Trophoblast cell (in vitro differentiated cells and primary cell): Measurements from ENCODE around the gene KIF4A.
A peak's percentile ranks its signal among the peaks of the same experiment; 100 is the strongest.
"Not testable (repeated sequence)": the region's sequence is repeated elsewhere in the genome, so short reads cannot be mapped to it uniquely, and the experiment has no call there.

Source experiments
- DNase-seq, 2 donors: peaks; one replicate each; pipeline ENCODE4 v3.0.0-alpha.2; 2016
- H2AFZ ChIP-seq: 2 replicates; pipeline ENCODE4 v1.6.1; 2013; ENCODE audit warnings: low read length, moderate library complexity, mild to moderate bottlenecking; ENCODE audit not compliant: insufficient read depth, poor library complexity
- H2AK5ac ChIP-seq: 2 replicates; pipeline ENCODE4 v1.6.1; 2013; ENCODE audit warnings: mild to moderate bottlenecking, low read length
- H2BK120ac ChIP-seq: 2 replicates; pipeline ENCODE4 v1.6.1; 2013; ENCODE audit warnings: low read length, mild to moderate bottlenecking, moderate library complexity; ENCODE audit not compliant: insufficient read depth, poor library complexity
- H2BK12ac ChIP-seq: 2 replicates; pipeline ENCODE4 v1.6.1; 2013; ENCODE audit warnings: mild to moderate bottlenecking, low read length, moderate library complexity
- H2BK5ac ChIP-seq: 2 replicates; pipeline ENCODE4 v1.6.1; 2013; ENCODE audit warnings: low read length, low read depth, moderate library complexity, mild to moderate bottlenecking; ENCODE audit not compliant: poor library complexity
- H3K14ac ChIP-seq: 2 replicates; pipeline ENCODE4 v1.6.1; 2013; ENCODE audit warnings: mild to moderate bottlenecking, low read length
- H3K18ac ChIP-seq: 2 replicates; pipeline ENCODE4 v1.6.1; 2013; ENCODE audit warnings: mild to moderate bottlenecking, low read length
- H3K23ac ChIP-seq: 2 replicates; pipeline ENCODE4 v1.6.1; 2013; ENCODE audit warnings: low read length
- H3K27ac ChIP-seq: 2 replicates; pipeline ENCODE4 v1.5.1; 2013; ENCODE audit warnings: low read depth, mild to moderate bottlenecking, inconsistent platforms, low read length, moderate library complexity
- H3K27me3 ChIP-seq: 2 replicates; pipeline ENCODE4 v1.6.1; 2013; ENCODE audit warnings: inconsistent platforms, mild to moderate bottlenecking, low read length, moderate library complexity; ENCODE audit not compliant: insufficient read depth
- H3K36me3 ChIP-seq, 2 experiments: 1 replicate in 1 of 2; 2 replicates in 1 of 2; pipeline ENCODE4 v1.6.1; 2013; ENCODE audit warnings: low read length in 2 of 2, mild to moderate bottlenecking in 2 of 2, moderate library complexity in 1 of 2; ENCODE audit not compliant: insufficient read depth in 2 of 2, control insufficient read depth in 1 of 2
- H3K4ac ChIP-seq: 2 replicates; pipeline ENCODE4 v1.6.1; 2013; ENCODE audit warnings: low read depth, mild to moderate bottlenecking, low read length, moderate library complexity
- H3K4me1 ChIP-seq, 2 experiments: 1 replicate in 1 of 2; 2 replicates in 1 of 2; pipeline ENCODE4 v1.6.1; 2013; ENCODE audit warnings: low read length in 2 of 2, mild to moderate bottlenecking in 2 of 2, moderate library complexity in 1 of 2; ENCODE audit not compliant: insufficient read depth in 2 of 2, control insufficient read depth in 1 of 2
- H3K4me2 ChIP-seq: 2 replicates; pipeline ENCODE4 v1.6.1; 2013; ENCODE audit warnings: inconsistent platforms, mild to moderate bottlenecking, low read length, moderate library complexity
- H3K4me3 ChIP-seq: 2 replicates; pipeline ENCODE4 v1.5.1; 2013; ENCODE audit warnings: mild to moderate bottlenecking, low read depth, low read length, inconsistent platforms
- H3K79me1 ChIP-seq: one replicate; pipeline ENCODE4 v1.6.1; 2013; ENCODE audit warnings: low read length
- H3K79me2 ChIP-seq: 2 replicates; pipeline ENCODE4 v1.6.1; 2013; ENCODE audit warnings: low read length, mild to moderate bottlenecking; ENCODE audit not compliant: control insufficient read depth, insufficient read depth, poor library complexity
- H3K9ac ChIP-seq: 2 replicates; pipeline ENCODE4 v1.6.1; 2013; ENCODE audit warnings: mild to moderate bottlenecking, low read length
- H3K9me3 ChIP-seq: 2 replicates; pipeline ENCODE4 v1.6.1; 2013; ENCODE audit warnings: low read depth, mild to moderate bottlenecking, control low read depth, inconsistent platforms, low read length; ENCODE audit not compliant: insufficient read depth
- H4K12ac ChIP-seq: 2 replicates; pipeline ENCODE4 v1.6.1; 2013; ENCODE audit warnings: low read depth, mild to moderate bottlenecking, low read length, moderate library complexity
- H4K8ac ChIP-seq: 2 replicates; pipeline ENCODE4 v1.6.1; 2013; ENCODE audit warnings: low read depth, mild to moderate bottlenecking, low read length, moderate library complexity
- H4K91ac ChIP-seq: one replicate; pipeline ENCODE4 v1.6.1; 2013; ENCODE audit warnings: low read depth, mild to moderate bottlenecking, low read length, moderate library complexity
- WGBS: extraction: QIAGEN DNeasy Blood & Tissue Kit; methylation state at CpG from one replicate; pipeline ENCODE4 v1.1.7; 2013; ENCODE audit warnings: missing lambda C conversion rate; ENCODE audit not compliant: insufficient read length, insufficient coverage; ENCODE audit errors: extremely low coverage; 5-methylcytosine and 5-hydroxymethylcytosine counted together

The KIF4A gene

GRCh38 chrX:70398899-70399298, 109.0 kb downstream of the KIF4A start:
- no peak for DNase-seq
- Histone ChIP-seq H3K18ac (no peak overlapping the region), H2AFZ (no peak overlapping the region), H4K8ac (no peak overlapping the region), H3K14ac (no peak overlapping the region), H2BK5ac (no peak overlapping the region), H3K4me2 (no peak overlapping the region), H2BK120ac (no peak overlapping the region), H3K27me3 (no peaks in the 10 kb centered on the region), H3K36me3 (peaks cover 2% of the 10 kb centered on the region in 2 experiments), H2AK5ac (no peak overlapping the region), H3K4ac (no peak overlapping the region), H3K23ac (no peak overlapping the region), H3K9ac (no peak overlapping the region), H3K9me3 (no peaks in the 10 kb centered on the region), H3K4me1 (no peaks in the 10 kb centered on the region), H3K79me1 (no peaks in the 10 kb centered on the region), H2BK12ac (no peak overlapping the region), H3K27ac (no peak overlapping the region), H3K79me2 (no peaks in the 10 kb centered on the region), H4K12ac (no peak overlapping the region), H3K4me3 (no peak overlapping the region), H4K91ac (no peak overlapping the region)
- WGBS = no CpG with 5 or more reads among the region's 4 CpGs

- H3K79me1 ChIP-seq, H3K14ac ChIP-seq, H3K4me1 ChIP-seq, H3K18ac ChIP-seq, H2BK12ac ChIP-seq, H2BK5ac ChIP-seq, H3K4me2 ChIP-seq, H3K9ac ChIP-seq, DNase-seq, H2AFZ ChIP-seq, H2AK5ac ChIP-seq, H3K27me3 ChIP-seq, H4K91ac ChIP-seq, H3K4me3 ChIP-seq, H3K4ac ChIP-seq, H4K12ac ChIP-seq, H3K79me2 ChIP-seq, H3K27ac ChIP-seq, H2BK120ac ChIP-seq, H3K23ac ChIP-seq, H4K8ac ChIP-seq, H3K36me3 ChIP-seq, H3K9me3 ChIP-seq: not testable (repeated sequence)
- WGBS = no CpG with 5 or more reads among the region's 3 CpGs
These were observed 110.3 kb downstream of the KIF4A start for GRCh38 chrX:70400181-70400580.

DNA sequence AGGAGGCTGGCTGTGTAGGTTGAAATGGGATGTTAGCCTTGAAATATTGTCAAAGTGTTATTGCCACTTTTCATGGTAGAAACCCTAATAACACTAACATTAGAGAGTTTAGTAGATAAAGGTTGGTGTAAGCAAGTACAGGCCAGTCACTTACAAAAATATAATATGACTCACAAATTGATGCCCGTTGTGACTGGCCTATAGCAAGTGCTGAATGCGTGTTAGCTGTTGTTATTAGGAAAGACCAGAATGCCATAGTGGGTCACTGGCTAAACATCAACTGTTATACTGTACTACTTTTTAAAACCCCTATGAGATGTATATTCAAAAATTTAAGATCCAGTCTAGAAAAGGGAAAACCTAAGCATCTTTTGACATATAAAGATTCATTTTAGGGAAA, 112.8 kb downstream of the KIF4A start:
- no peaks in the 10 kb centered on the region for H3K27me3 ChIP-seq
- no peaks in the 10 kb centered on the region for H3K4me1 ChIP-seq
- H3K79me1 ChIP-seq = no peaks in the 10 kb centered on the region
- H4K91ac ChIP-seq = no peak overlapping the region
- no peak overlapping the region for H3K27ac ChIP-seq
- H4K12ac ChIP-seq = no peak overlapping the region
- H2BK120ac ChIP-seq = no peak overlapping the region
- no peaks in the 10 kb centered on the region for H3K9me3 ChIP-seq
- no peak overlapping the region for H3K4me2 ChIP-seq
- WGBS = no CpG with 5 or more reads among the region's 2 CpGs
- no peak overlapping the region for H3K4me3 ChIP-seq
- peaks cover 5 to 9% of the 10 kb centered on the region in 2 experiments for H3K36me3 ChIP-seq
- H2AFZ ChIP-seq = no peak overlapping the region
- no peak overlapping the region for H3K14ac ChIP-seq
- H3K23ac ChIP-seq = no peak overlapping the region
- no peak for DNase-seq
- no peak overlapping the region for H4K8ac ChIP-seq
- no peak overlapping the region for H2BK5ac ChIP-seq
- no peak overlapping the region for H2AK5ac ChIP-seq
- H3K18ac ChIP-seq = no peak overlapping the region
- H3K9ac ChIP-seq = no peak overlapping the region
- H3K79me2 ChIP-seq = no peaks in the 10 kb centered on the region
- no peak overlapping the region for H3K4ac ChIP-seq
- no peak overlapping the region for H2BK12ac ChIP-seq

GRCh38 chrX:70405003-70405402, 115.1 kb downstream of the KIF4A start:
- Histone ChIP-seq H4K91ac (no peak overlapping the region), H3K9me3 (no peaks in the 10 kb centered on the region), H3K79me2 (no peaks in the 10 kb centered on the region), H4K12ac (no peak overlapping the region), H3K79me1 (no peaks in the 10 kb centered on the region), H4K8ac (no peak overlapping the region), H3K4ac (no peak overlapping the region), H3K27me3 (no peaks in the 10 kb centered on the region), H2BK5ac (no peak overlapping the region), H3K4me3 (no peak overlapping the region), H3K4me1 (no peaks in the 10 kb centered on the region), H3K9ac (no peak overlapping the region), H2BK12ac (no peak overlapping the region), H3K18ac (no peak overlapping the region), H3K23ac (no peak overlapping the region), H3K36me3 (peaks cover 5 to 9% of the 10 kb centered on the region in 2 experiments), H3K14ac (no peak overlapping the region), H3K27ac (no peak overlapping the region), H3K4me2 (no peak overlapping the region), H2AFZ (no peak overlapping the region), H2BK120ac (no peak overlapping the region), H2AK5ac (no peak overlapping the region)
- peak in 1 of 2 donors; percentile 37 for DNase-seq
- whole genome bisulfite sequencing = no CpG with 5 or more reads among the region's 1 CpG
